ENCODE measurements around the gene SLC6A6. TPM values are rescaled to one million over a fixed set of nuclear protein-coding genes. Genes with fewer than 3 reads are reported as not detected.

The SLC6A6 gene
- total and polyA plus RNA-seq, 2 donors (not counting 1 experiment from before 2014, with no cell fraction given), result 8.9 to 24.0 TPM

DNA sequence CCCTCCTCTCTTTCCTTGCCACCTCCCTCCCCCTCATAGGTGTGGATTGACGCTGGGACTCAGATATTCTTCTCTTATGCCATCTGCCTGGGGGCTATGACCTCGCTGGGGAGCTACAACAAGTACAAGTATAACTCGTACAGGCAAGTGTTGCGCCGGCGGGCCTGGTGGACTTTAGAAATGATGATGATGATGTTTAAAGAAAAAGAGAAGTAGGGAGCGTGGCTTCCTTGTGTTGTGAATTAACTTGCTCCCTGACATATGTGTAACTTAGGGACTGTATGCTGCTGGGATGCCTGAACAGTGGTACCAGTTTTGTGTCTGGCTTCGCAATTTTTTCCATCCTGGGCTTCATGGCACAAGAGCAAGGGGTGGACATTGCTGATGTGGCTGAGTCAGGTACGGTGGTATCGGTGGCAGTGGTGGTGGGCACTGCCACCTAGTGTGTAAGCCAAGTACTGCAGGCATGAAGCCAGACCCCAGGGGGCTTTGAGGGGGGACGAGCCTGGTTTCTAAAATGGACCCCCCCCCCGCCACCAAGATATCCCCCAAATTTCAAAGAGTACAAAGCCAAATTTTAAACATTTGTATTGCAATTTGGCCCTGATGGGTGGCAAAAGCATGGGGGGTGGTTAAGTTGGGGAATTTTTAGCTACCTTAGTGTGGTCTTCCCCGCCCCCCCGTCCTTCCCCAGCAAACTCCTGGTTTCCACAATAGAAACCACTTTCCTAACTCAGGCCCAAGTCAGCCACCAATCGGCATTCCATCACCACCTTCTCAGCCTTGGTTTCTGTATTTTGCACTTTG, 65.6 kb downstream of the SLC6A6 start:
- H3K4me1 ChIP-seq (ENCODE audit: control insufficient read depth, extremely low read depth, insufficient read depth, low read length), result peaks cover 10% of the 10 kb centered on the region
- no peak overlapping the region for H3K9ac ChIP-seq (ENCODE audit: insufficient read depth, low read length)
- H3K4me2 ChIP-seq (ENCODE audit: extremely low read depth, insufficient read depth, low read length), result no peak overlapping the region
- TF ChIP-seq, protein P1, sequence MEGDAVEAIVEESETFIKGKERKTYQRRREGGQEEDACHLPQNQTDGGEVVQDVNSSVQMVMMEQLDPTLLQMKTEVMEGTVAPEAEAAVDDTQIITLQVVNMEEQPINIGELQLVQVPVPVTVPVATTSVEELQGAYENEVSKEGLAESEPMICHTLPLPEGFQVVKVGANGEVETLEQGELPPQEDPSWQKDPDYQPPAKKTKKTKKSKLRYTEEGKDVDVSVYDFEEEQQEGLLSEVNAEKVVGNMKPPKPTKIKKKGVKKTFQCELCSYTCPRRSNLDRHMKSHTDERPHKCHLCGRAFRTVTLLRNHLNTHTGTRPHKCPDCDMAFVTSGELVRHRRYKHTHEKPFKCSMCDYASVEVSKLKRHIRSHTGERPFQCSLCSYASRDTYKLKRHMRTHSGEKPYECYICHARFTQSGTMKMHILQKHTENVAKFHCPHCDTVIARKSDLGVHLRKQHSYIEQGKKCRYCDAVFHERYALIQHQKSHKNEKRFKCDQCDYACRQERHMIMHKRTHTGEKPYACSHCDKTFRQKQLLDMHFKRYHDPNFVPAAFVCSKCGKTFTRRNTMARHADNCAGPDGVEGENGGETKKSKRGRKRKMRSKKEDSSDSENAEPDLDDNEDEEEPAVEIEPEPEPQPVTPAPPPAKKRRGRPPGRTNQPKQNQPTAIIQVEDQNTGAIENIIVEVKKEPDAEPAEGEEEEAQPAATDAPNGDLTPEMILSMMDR (conservative IDR thresholded peaks at IDR 0.05 in 1 of 2, IDR thresholded peaks at IDR 0.05 in 1 of 2; ENCODE audit: low read depth in 1 of 2, low read length in 2 of 2), result peak; percentile 82 to 83
- no peak for TF ChIP-seq EZH2 (IDR thresholded peaks at IDR 0.05; ENCODE audit: low read length, missing control alignments)
- peaks cover 2% of the 10 kb centered on the region for H3K36me3 ChIP-seq (ENCODE audit: control insufficient read depth, insufficient read depth, low read length)
- no peaks in the 10 kb centered on the region for H4K20me1 ChIP-seq (ENCODE audit: control insufficient read depth, extremely low read depth, insufficient read depth, low read length)
- H3K9me3 ChIP-seq (ENCODE audit: control insufficient read depth, insufficient read depth, low read depth, low read length), result no peaks in the 10 kb centered on the region
- no peak overlapping the region for H3K4me3 ChIP-seq (replicated peaks in 1 of 4; ENCODE audit: control extremely low read depth in 1 of 4, insufficient read depth in 1 of 4, low read depth in 3 of 4, low read length in 4 of 4)
- no peaks in the 10 kb centered on the region for H3K27me3 ChIP-seq (ENCODE audit: control insufficient read depth, insufficient read depth, low read length)
- peak; percentile 32 to 37 for DNase-seq (ENCODE audit: low read depth in 2 of 2)
- H2AFZ ChIP-seq (ENCODE audit: low read length), result no peak overlapping the region
- no peaks in the 10 kb centered on the region for H3K79me2 ChIP-seq (ENCODE audit: control insufficient read depth, insufficient read depth, low read length)
- no peak overlapping the region for H3K27ac ChIP-seq (ENCODE audit: insufficient read depth, low read length)

DNA sequence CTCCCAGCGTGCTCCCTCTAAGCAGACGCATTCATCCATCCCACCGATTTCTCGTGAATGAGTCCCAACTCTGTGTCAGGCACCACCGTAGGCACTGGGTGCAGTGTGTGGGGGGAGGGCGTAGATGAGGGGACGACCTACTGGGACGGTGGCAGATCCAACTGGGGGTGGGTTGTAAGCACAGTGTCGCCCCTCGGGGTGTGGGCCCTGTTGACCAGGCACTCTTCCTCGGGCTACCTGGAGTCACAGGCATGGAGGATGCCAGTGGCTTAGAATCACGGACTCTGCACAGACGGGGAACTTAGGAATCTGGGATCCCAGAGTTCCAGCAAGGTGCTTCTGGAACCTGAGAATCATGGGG, 66.2 kb downstream of the SLC6A6 start:
- H3K36me3 ChIP-seq (ENCODE audit: control insufficient read depth, insufficient read depth, low read length), result peaks cover 2% of the 10 kb centered on the region
- peaks cover 15% of the 10 kb centered on the region for H3K4me1 ChIP-seq (ENCODE audit: control insufficient read depth, extremely low read depth, insufficient read depth, low read length)
- no peaks in the 10 kb centered on the region for H3K79me2 ChIP-seq (ENCODE audit: control insufficient read depth, insufficient read depth, low read length)
- H3K4me3 ChIP-seq (replicated peaks in 1 of 4; ENCODE audit: control extremely low read depth in 1 of 4, insufficient read depth in 1 of 4, low read depth in 3 of 4, low read length in 4 of 4), result no peak overlapping the region
- no peak overlapping the region for H2AFZ ChIP-seq (ENCODE audit: low read length)
- H3K9me3 ChIP-seq (ENCODE audit: control insufficient read depth, insufficient read depth, low read depth, low read length), result no peaks in the 10 kb centered on the region
- H3K27ac ChIP-seq (ENCODE audit: insufficient read depth, low read length), result no peak overlapping the region
- H3K27me3 ChIP-seq (ENCODE audit: control insufficient read depth, insufficient read depth, low read length), result no peaks in the 10 kb centered on the region
- no peak overlapping the region for H3K4me2 ChIP-seq (ENCODE audit: extremely low read depth, insufficient read depth, low read length)
- H3K9ac ChIP-seq (ENCODE audit: insufficient read depth, low read length), result no peak overlapping the region
- no peaks in the 10 kb centered on the region for H4K20me1 ChIP-seq (ENCODE audit: control insufficient read depth, extremely low read depth, insufficient read depth, low read length)
- TF ChIP-seq, protein P1 (conservative IDR thresholded peaks at IDR 0.05 in 1 of 2, IDR thresholded peaks at IDR 0.05 in 1 of 2; ENCODE audit: low read depth in 1 of 2, low read length in 2 of 2), result no peak
- no peak for TF ChIP-seq EZH2 (IDR thresholded peaks at IDR 0.05; ENCODE audit: low read length, missing control alignments)
- no peak for DNase-seq (ENCODE audit: low read depth in 2 of 2)

DNA sequence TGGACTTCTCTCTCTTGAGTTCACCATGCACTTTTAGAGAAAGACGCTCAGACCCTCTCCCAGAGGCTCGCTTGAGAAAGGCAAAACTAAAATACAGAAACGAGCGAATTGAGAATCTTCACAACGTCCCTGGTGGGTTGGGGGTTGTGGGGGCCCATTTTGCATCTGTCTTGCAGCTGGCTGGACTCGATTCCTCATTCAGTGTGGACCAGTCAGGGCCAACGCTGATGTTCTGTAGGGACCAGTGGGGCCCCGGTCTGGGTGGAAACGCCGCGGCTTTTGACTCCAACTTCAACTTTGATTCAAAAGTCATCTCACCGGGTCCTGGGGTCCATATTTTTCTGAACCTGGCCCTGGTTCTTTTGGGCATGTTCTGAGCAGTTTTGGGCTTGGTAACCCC, 68.1 kb downstream of the SLC6A6 start:
- no peaks in the 10 kb centered on the region for H3K27me3 ChIP-seq (ENCODE audit: control insufficient read depth, insufficient read depth, low read length)
- DNase-seq (ENCODE audit: low read depth in 2 of 2), result no peak
- no peak overlapping the region for H3K9ac ChIP-seq (ENCODE audit: insufficient read depth, low read length)
- peaks cover 2% of the 10 kb centered on the region for H3K36me3 ChIP-seq (ENCODE audit: control insufficient read depth, insufficient read depth, low read length)
- no peaks in the 10 kb centered on the region for H3K79me2 ChIP-seq (ENCODE audit: control insufficient read depth, insufficient read depth, low read length)
- H3K4me1 ChIP-seq (ENCODE audit: control insufficient read depth, extremely low read depth, insufficient read depth, low read length), result peaks cover 15% of the 10 kb centered on the region
- no peaks in the 10 kb centered on the region for H3K9me3 ChIP-seq (ENCODE audit: control insufficient read depth, insufficient read depth, low read depth, low read length)
- H3K27ac ChIP-seq (ENCODE audit: insufficient read depth, low read length), result no peak overlapping the region
- no peaks in the 10 kb centered on the region for H4K20me1 ChIP-seq (ENCODE audit: control insufficient read depth, extremely low read depth, insufficient read depth, low read length)
- H3K4me2 ChIP-seq (ENCODE audit: extremely low read depth, insufficient read depth, low read length), result no peak overlapping the region
- no peak overlapping the region for H2AFZ ChIP-seq (ENCODE audit: low read length)
- no peak overlapping the region for H3K4me3 ChIP-seq (replicated peaks in 1 of 4; ENCODE audit: control extremely low read depth in 1 of 4, insufficient read depth in 1 of 4, low read depth in 3 of 4, low read length in 4 of 4)
- TF ChIP-seq EZH2 (IDR thresholded peaks at IDR 0.05; ENCODE audit: low read length, missing control alignments), result no peak
- TF ChIP-seq, protein P1 (conservative IDR thresholded peaks at IDR 0.05 in 1 of 2, IDR thresholded peaks at IDR 0.05 in 1 of 2; ENCODE audit: low read depth in 1 of 2, low read length in 2 of 2), result no peak
